Measurements from ENCODE around the gene CD79A. TPM values are rescaled to one million over a fixed set of nuclear protein-coding genes. Genes with fewer than 3 reads are reported as not detected.

CD79A gene
- polyA plus RNA-seq, 1 donor from 2014 or later = not detected

- TF ChIP-seq RAD21 (conservative IDR thresholded peaks at IDR 0.05) (no peak), POLR2AphosphoS5 (IDR thresholded peaks at IDR 0.05) (no peak), CTCF (IDR thresholded peaks at IDR 0.05; ENCODE audit: poor library complexity, severe bottlenecking) (no peak), TAF1 (IDR thresholded peaks at IDR 0.05; ENCODE audit: low read depth) (no peak), REST (IDR thresholded peaks at IDR 0.05; ENCODE audit: borderline replicate concordance) (no peak), EP300 (conservative IDR thresholded peaks at IDR 0.05; ENCODE audit: poor library complexity, severe bottlenecking) (no peak), MXI1 (conservative IDR thresholded peaks at IDR 0.05; ENCODE audit: poor library complexity, severe bottlenecking) (no peak), EZH2 (IDR thresholded peaks at IDR 0.05; ENCODE audit: borderline replicate concordance, insufficient read depth, low read length, poor library complexity, severe bottlenecking) (no peak), SMC3 (conservative IDR thresholded peaks at IDR 0.05; ENCODE audit: poor library complexity) (no peak)
- H3K27me3 ChIP-seq (ENCODE audit: insufficient read depth, low read depth, low read length) = no peaks in the 10 kb centered on the region
- no peaks in the 10 kb centered on the region for H3K36me3 ChIP-seq (ENCODE audit: insufficient read depth, low read length)
- no peak overlapping the region for H3K4me2 ChIP-seq (ENCODE audit: low read length)
- no peak overlapping the region for H2AFZ ChIP-seq (ENCODE audit: low read depth, low read length)
- H4K20me1 ChIP-seq (ENCODE audit: insufficient read depth) = no peaks in the 10 kb centered on the region
- no peak overlapping the region for H3K4me3 ChIP-seq (ENCODE audit: low read length)
- no peaks in the 10 kb centered on the region for H3K9me2 ChIP-seq (ENCODE audit: insufficient read depth, low read length)
- no peaks in the 10 kb centered on the region for H3F3A ChIP-seq (ENCODE audit: insufficient read depth, low read length, poor library complexity, severe bottlenecking)
- no peak overlapping the region for H3K27ac ChIP-seq (ENCODE audit: low read length)
- no peak overlapping the region for H3K9ac ChIP-seq (ENCODE audit: low read length)
- H3K9me3 ChIP-seq (ENCODE audit: low read length) = no peaks in the 10 kb centered on the region
- H3K79me2 ChIP-seq (replicated peaks; ENCODE audit: insufficient read depth, low read length) = no peaks in the 10 kb centered on the region
Measured at GRCh38 chr19:41839211-41839610, 37.9 kb upstream of the CD79A start.

- H4K20me1 ChIP-seq (ENCODE audit: insufficient read depth) = no peaks in the 10 kb centered on the region
- H3K36me3 ChIP-seq (ENCODE audit: insufficient read depth, low read length) = no peaks in the 10 kb centered on the region
- no peaks in the 10 kb centered on the region for H3K27me3 ChIP-seq (ENCODE audit: insufficient read depth, low read depth, low read length)
- H2AFZ ChIP-seq (ENCODE audit: low read depth, low read length) = no peak overlapping the region
- no peaks in the 10 kb centered on the region for H3F3A ChIP-seq (ENCODE audit: insufficient read depth, low read length, poor library complexity, severe bottlenecking)
- H3K79me2 ChIP-seq (replicated peaks; ENCODE audit: insufficient read depth, low read length) = no peaks in the 10 kb centered on the region
- H3K9me3 ChIP-seq (ENCODE audit: low read length) = no peaks in the 10 kb centered on the region
- H3K9ac ChIP-seq (ENCODE audit: low read length) = no peak overlapping the region
- H3K9me2 ChIP-seq (ENCODE audit: insufficient read depth, low read length) = no peaks in the 10 kb centered on the region
- no peak overlapping the region for H3K4me2 ChIP-seq (ENCODE audit: low read length)
- TF ChIP-seq POLR2AphosphoS5 (IDR thresholded peaks at IDR 0.05) = no peak
- TF ChIP-seq SMC3 (conservative IDR thresholded peaks at IDR 0.05; ENCODE audit: poor library complexity) = no peak
- no peak for TF ChIP-seq REST (IDR thresholded peaks at IDR 0.05; ENCODE audit: borderline replicate concordance)
- no peak overlapping the region for H3K4me3 ChIP-seq (ENCODE audit: low read length)
- no peak overlapping the region for H3K27ac ChIP-seq (ENCODE audit: low read length)
Measured at GRCh38 chr19:41843371-41843770, 33.7 kb upstream of the CD79A start.

Measured in neural cell (in vitro differentiated cells).